IMR-90 (cell line): Measurements from ENCODE around the gene NANOS1. TPM values are rescaled to one million over a fixed set of nuclear protein-coding genes. Genes with fewer than 3 reads are reported as not detected.

Source experiments
- ATAC-seq: fragments of 200-7000 bp; cut with Tn5 transposase; 2 replicates; pipeline ENCODE4 v1.9.1; 2020; ENCODE audit warnings: low read depth, mild to moderate bottlenecking, moderate library complexity
- BruUV-seq: library from RNA; stranded (reverse); fragments of 400-500 nt; replicated peaks from 2 replicates; lab custom pipeline; 2021; lab: Mats Ljungman, UMichigan
- CTCF ChIA-PET: fragments of 300-600 bp; formaldehyde crosslinking; extraction: SDS; loops from one replicate; lab custom pipeline; 2021; ENCODE audit warnings: antibody characterized with exemption; lab: Yijun Ruan, JAX
- POLR2A ChIA-PET: fragments of 300-600 bp; sonication (Branson Sonifier 250); formaldehyde crosslinking; loops from one replicate; lab custom pipeline; 2022; ENCODE audit warnings: antibody characterized with exemption; ENCODE audit not compliant: unreplicated experiment; lab: Charles Lee
- DNase-seq: peaks from one replicate; pipeline ENCODE4 v3.0.0; 2013
- H2AFZ ChIP-seq: replicated peaks from 2 replicates; pipeline ENCODE3; 2013; ENCODE audit warnings: low read length, mild to moderate bottlenecking; ENCODE audit not compliant: poor library complexity
- H2AK5ac ChIP-seq: 2 replicates; pipeline ENCODE4 v1.6.1; 2013; ENCODE audit warnings: low read depth, low read length, inconsistent platforms
- H2AK9ac ChIP-seq: replicated peaks from 2 replicates; pipeline ENCODE3; 2013; ENCODE audit warnings: mild to moderate bottlenecking, low read depth, low read length, moderate library complexity; ENCODE audit not compliant: poor library complexity
- H2BK120ac ChIP-seq: 2 replicates; pipeline ENCODE4 v1.6.1; 2013; ENCODE audit warnings: low read depth, low read length, inconsistent platforms
- H2BK15ac ChIP-seq: 3 replicates; pipeline ENCODE4 v1.6.1; 2013; ENCODE audit warnings: low read depth, low read length, inconsistent platforms
- H2BK20ac ChIP-seq: 2 replicates; pipeline ENCODE4 v1.6.1; 2013; ENCODE audit warnings: low read depth, mild to moderate bottlenecking, inconsistent platforms, low read length, moderate library complexity
- H2BK5ac ChIP-seq: 2 replicates; pipeline ENCODE4 v1.6.1; 2013; ENCODE audit warnings: mild to moderate bottlenecking, low read depth, low read length, inconsistent platforms; ENCODE audit not compliant: poor library complexity, severe bottlenecking
- H3K14ac ChIP-seq: replicated peaks from 2 replicates; pipeline ENCODE4 v1.6.1; 2013; ENCODE audit warnings: low read depth, low read length, inconsistent platforms
- H3K18ac ChIP-seq: 2 replicates; pipeline ENCODE4 v1.6.1; 2013; ENCODE audit warnings: low read depth, low read length, control low read depth
- H3K23ac ChIP-seq: 2 replicates; pipeline ENCODE4 v1.6.1; 2013; ENCODE audit warnings: low read depth, low read length, inconsistent platforms
- H3K27ac ChIP-seq: 2 replicates; pipeline ENCODE4 v1.5.1; 2013; ENCODE audit warnings: mild to moderate bottlenecking, control low read depth, low read length; ENCODE audit not compliant: insufficient read depth
- H3K27me3 ChIP-seq: 2 replicates; pipeline ENCODE4 v1.6.1; 2013; ENCODE audit warnings: low read length; ENCODE audit not compliant: control insufficient read depth, insufficient read depth
- H3K36me3 ChIP-seq: 2 replicates; pipeline ENCODE4 v1.6.1; 2013; ENCODE audit warnings: low read length, mixed read lengths; ENCODE audit not compliant: control insufficient read depth, insufficient read depth
- H3K4ac ChIP-seq: 2 replicates; pipeline ENCODE4 v1.6.1; 2013; ENCODE audit warnings: low read depth, low read length, inconsistent platforms
- H3K4me1 ChIP-seq: 2 replicates; pipeline ENCODE4 v1.6.1; 2013; ENCODE audit warnings: low read length, mixed read lengths; ENCODE audit not compliant: control insufficient read depth, insufficient read depth
- H3K4me2 ChIP-seq: 2 replicates; pipeline ENCODE4 v1.6.1; 2013; ENCODE audit warnings: low read depth, mild to moderate bottlenecking, control low read depth, low read length, moderate library complexity
- H3K4me3 ChIP-seq: 2 replicates; pipeline ENCODE4 v1.5.1; 2013; ENCODE audit warnings: low read depth, mild to moderate bottlenecking, control low read depth, low read length, moderate library complexity; ENCODE audit not compliant: insufficient read depth
- H3K56ac ChIP-seq: 2 replicates; pipeline ENCODE4 v1.6.1; 2013; ENCODE audit warnings: low read length, inconsistent platforms; ENCODE audit not compliant: insufficient read depth; ENCODE audit errors: extremely low read depth
- H3K79me1 ChIP-seq, 2 experiments: 2 replicates each; pipeline ENCODE4 v1.6.1; 2013; ENCODE audit warnings: low read length in 2 of 2, inconsistent platforms in 1 of 2, low read depth in 1 of 2
- H3K9ac ChIP-seq: 2 replicates; pipeline ENCODE4 v1.6.1; 2013; ENCODE audit warnings: low read depth, low read length, control low read depth
- H3K9me1 ChIP-seq: 2 replicates; pipeline ENCODE4 v1.6.1; 2013; ENCODE audit warnings: low read length, inconsistent platforms; ENCODE audit not compliant: insufficient read depth
- H3K9me3 ChIP-seq: 2 replicates; pipeline ENCODE4 v1.6.1; 2013; ENCODE audit warnings: low read length; ENCODE audit not compliant: control insufficient read depth, insufficient read depth
- H4K20me1 ChIP-seq: 2 replicates; pipeline ENCODE4 v1.6.1; 2013; ENCODE audit warnings: low read length, inconsistent platforms; ENCODE audit not compliant: insufficient read depth
- H4K5ac ChIP-seq: 2 replicates; pipeline ENCODE4 v1.6.1; 2013; ENCODE audit warnings: mild to moderate bottlenecking, low read depth, low read length, control low read depth
- H4K8ac ChIP-seq, 2 experiments: 2 replicates each; pipeline ENCODE4 v1.6.1; 2013; ENCODE audit warnings: low read depth in 2 of 2, low read length in 2 of 2, control low read depth in 1 of 2, inconsistent platforms in 1 of 2
- H4K91ac ChIP-seq: 2 replicates; pipeline ENCODE4 v1.6.1; 2013; ENCODE audit warnings: low read depth, low read length, inconsistent platforms; ENCODE audit not compliant: insufficient read depth
- POLR2A ChIP-seq: IDR thresholded peaks from 2 replicates; pipeline ENCODE4 v1.6.1; 2012; ENCODE audit warnings: mild to moderate bottlenecking, low read depth, low read length
- SMC3 ChIP-seq: fragments of 150-350 bp; IDR thresholded peaks from 2 replicates; pipeline ENCODE4 v1.6.1; 2016; ENCODE audit warnings: low read depth, mild to moderate bottlenecking, antibody characterized with exemption, low read length, moderate library complexity
- WGBS, 2 experiments: methylation state at CpG; one replicate each; pipeline versions ENCODE4 v1.1.5 to v1.1.7; 2013; ENCODE audit warnings: missing lambda C conversion rate in 2 of 2; ENCODE audit not compliant: insufficient read length in 1 of 2; ENCODE audit errors: extremely low coverage in 2 of 2; 5-methylcytosine and 5-hydroxymethylcytosine counted together
- dilution Hi-C: fragments of 300-500 bp; cut with HindIII; formaldehyde crosslinking; loops from one replicate; pipeline ENCODE4 v1.14.3; 2018; ENCODE audit warnings: low sequenced_read_pairs; ENCODE audit not compliant: unreplicated experiment
- in situ Hi-C: fragments of 300-500 bp; cut with MboI; formaldehyde crosslinking; loops from 3 replicates; pipeline ENCODE4 v1.14.3; 2019; ENCODE audit warnings: low sequenced_read_pairs, inconsistent platforms, mixed read lengths
- intact Hi-C: fragments of 100-400 bp; cut with micrococcal nuclease; formaldehyde crosslinking; loops from 2 replicates; pipeline ENCODE4 v1.10.0; 2022
- polyA plus RNA-seq, 3 experiments: library from polyadenylated mRNA; depleted of rRNA; stranded (reverse); fragments of >200 nt; gene quantifications; 2 replicates each; pipeline ENCODE4 v1.2.3, GENCODE V29; 2012; ENCODE audit warnings: low replicate concordance in 1 of 3
- total RNA-seq: library from RNA; depleted of rRNA; stranded (reverse); fragments of >200 nt; gene quantifications from 2 replicates; pipeline ENCODE4 v1.2.3, GENCODE V29; 2012

Gene NANOS1
- total and polyA plus RNA-seq, 2 of the 4 experiments (the other 2 are of a cell fraction): under 0.01 to 0.12 TPM

GRCh38 chr10:119024882-119025281 lies 4.6 kb upstream of the NANOS1 start (continued):
- no peak for TF ChIP-seq POLR2A

- no peak overlapping the region for H3K9ac ChIP-seq
- no peak overlapping the region for H3K23ac ChIP-seq
- H3K9me3 ChIP-seq: no peaks in the 10 kb centered on the region
- intact Hi-C loops: loop anchor here (10.0 kb wide), 1 partner anchor 301 kb away; no protein-coding TSS in a partner anchor
- H2AK5ac ChIP-seq: peak overlapping the region; percentile 57; the same call in 1 of the 2 replicates
- no peak for ATAC-seq
- H3K18ac ChIP-seq: no peak overlapping the region
- TF ChIP-seq SMC3: no peak
- BruUV-seq: no TSS peak
- H2BK15ac ChIP-seq: no peak overlapping the region; the same call in 2 of the 3 replicates
- CTCF ChIA-PET: interaction anchor here (0.8 kb wide), 1 partner anchor 19 kb away, joined by 3 read pairs; no protein-coding TSS in a partner anchor
- peaks cover 10% of the 10 kb centered on the region; the same call in 1 of the 2 replicates for H3K9me1 ChIP-seq
- POLR2A ChIA-PET: interaction anchor here (0.5 kb wide), 1 partner anchor 571 kb away, joined by 3 read pairs; no protein-coding TSS in a partner anchor
- peaks cover 12% of the 10 kb centered on the region for H3K27me3 ChIP-seq
- no peak overlapping the region for H3K14ac ChIP-seq
- no peak overlapping the region for H3K4me3 ChIP-seq
- H3K56ac ChIP-seq: no peak overlapping the region
- in situ Hi-C loops: loop anchor here (10.0 kb wide), 1 partner anchor 271 kb away; the partner anchor contains the start of gene CACUL1
- no peak overlapping the region for H4K5ac ChIP-seq
- no peak overlapping the region for H4K91ac ChIP-seq
- H3K4me2 ChIP-seq: no peak overlapping the region
- H2BK5ac ChIP-seq: no peak overlapping the region
- peaks cover 17% of the 10 kb centered on the region for H3K4me1 ChIP-seq
- no peak overlapping the region for H2BK120ac ChIP-seq
- H4K20me1 ChIP-seq: peaks cover 18% of the 10 kb centered on the region
- no peak overlapping the region for H2BK20ac ChIP-seq
- DNase-seq: peak; percentile 64
- H3K27ac ChIP-seq: no peak overlapping the region
- dilution Hi-C loops: no loop called here
- peak overlapping the region; percentile 33 for H2AK9ac ChIP-seq
- peak overlapping the region; percentile 26 for H2AFZ ChIP-seq
- H4K8ac ChIP-seq: no peak overlapping the region
- WGBS, 2 experiments: 80% methylated on average over 1 of the region's 7 CpGs; no CpG with 5 or more reads in 1 of the 2 experiments
- no peaks in the 10 kb centered on the region for H3K79me1 ChIP-seq
- no peaks in the 10 kb centered on the region for H3K36me3 ChIP-seq
- H3K4ac ChIP-seq: 0 out of 2 replicates have a peak overlapping the region, but pooled peaks have one; percentile 13
These were observed 4.2 kb upstream of the NANOS1 start for GRCh38 chr10:119025336-119025735.
